HFFc6 (cell line): ENCODE measurements around the gene ROBO4. TPM values are rescaled to one million over a fixed set of nuclear protein-coding genes. Genes with fewer than 3 reads are reported as not detected.
A peak's percentile ranks its signal among the peaks of the same experiment; 100 is the strongest.

Experiments
- DNase-seq: peaks from one replicate; pipeline ENCODE4 v3.0.0-alpha.2; 2018
- H3K27ac Mint-ChIP-seq: 2 replicates; pipeline ENCODE4 v1.8.0; 2020; ENCODE audit warnings: mild to moderate bottlenecking, mixed read lengths
- H3K27me3 Mint-ChIP-seq: 2 replicates; pipeline ENCODE4 v1.8.0; 2021; ENCODE audit warnings: mild to moderate bottlenecking, moderate library complexity, mixed read lengths; ENCODE audit not compliant: insufficient read depth
- H3K36me3 Mint-ChIP-seq: 2 replicates; pipeline ENCODE4 v1.8.0; 2021; ENCODE audit warnings: low read depth, mixed read lengths
- H3K4me1 Mint-ChIP-seq: 2 replicates; pipeline ENCODE4 v1.8.0; 2020; ENCODE audit warnings: low read depth, mixed read lengths
- H3K4me3 Mint-ChIP-seq: 2 replicates; pipeline ENCODE4 v1.8.0; 2020; ENCODE audit warnings: mild to moderate bottlenecking, moderate library complexity, mixed read lengths
- H3K9me3 Mint-ChIP-seq: 2 replicates; pipeline ENCODE4 v1.8.0; 2020; ENCODE audit warnings: mild to moderate bottlenecking, mixed read lengths
- total RNA-seq, 6 experiments: library from RNA; stranded (reverse); fragmentation: NEBNext Ultra II Directional; extraction: Animal tissue kit (Norgen Biotek cat#: 25700); gene quantifications; 2 replicates in 1 of 6; 3 replicates in 5 of 6; pipeline ENCODE4 v1.2.3, GENCODE V29; 2021
- TF ChIP-seq, protein P1 (sequence below): fragments of 200-600 bp; sonication (generic); IDR thresholded peaks from 2 replicates; pipeline ENCODE4 v1.5.0; 2021; ENCODE audit warnings: antibody characterized with exemption, mild to moderate bottlenecking

Gene ROBO4
- total RNA-seq, 6 experiments from 2014 or later: 0.46 to 0.63 (median 0.56) TPM

GRCh38 chr11:124943254-124943616 lies 45.6 kb upstream of the ROBO4 start:
- TF ChIP-seq, protein P1, sequence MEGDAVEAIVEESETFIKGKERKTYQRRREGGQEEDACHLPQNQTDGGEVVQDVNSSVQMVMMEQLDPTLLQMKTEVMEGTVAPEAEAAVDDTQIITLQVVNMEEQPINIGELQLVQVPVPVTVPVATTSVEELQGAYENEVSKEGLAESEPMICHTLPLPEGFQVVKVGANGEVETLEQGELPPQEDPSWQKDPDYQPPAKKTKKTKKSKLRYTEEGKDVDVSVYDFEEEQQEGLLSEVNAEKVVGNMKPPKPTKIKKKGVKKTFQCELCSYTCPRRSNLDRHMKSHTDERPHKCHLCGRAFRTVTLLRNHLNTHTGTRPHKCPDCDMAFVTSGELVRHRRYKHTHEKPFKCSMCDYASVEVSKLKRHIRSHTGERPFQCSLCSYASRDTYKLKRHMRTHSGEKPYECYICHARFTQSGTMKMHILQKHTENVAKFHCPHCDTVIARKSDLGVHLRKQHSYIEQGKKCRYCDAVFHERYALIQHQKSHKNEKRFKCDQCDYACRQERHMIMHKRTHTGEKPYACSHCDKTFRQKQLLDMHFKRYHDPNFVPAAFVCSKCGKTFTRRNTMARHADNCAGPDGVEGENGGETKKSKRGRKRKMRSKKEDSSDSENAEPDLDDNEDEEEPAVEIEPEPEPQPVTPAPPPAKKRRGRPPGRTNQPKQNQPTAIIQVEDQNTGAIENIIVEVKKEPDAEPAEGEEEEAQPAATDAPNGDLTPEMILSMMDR: no peak
- no peak for DNase-seq
- H3K4me3 Mint-ChIP-seq: no peak overlapping the region
- H3K27me3 Mint-ChIP-seq: no peaks in the 10 kb centered on the region; the same call in 1 of the 2 replicates
- H3K9me3 Mint-ChIP-seq: peaks cover under 1% of the 10 kb centered on the region; the same call in 1 of the 2 replicates
- peaks cover 2% of the 10 kb centered on the region for H3K36me3 Mint-ChIP-seq
- no peak overlapping the region for H3K27ac Mint-ChIP-seq
- H3K4me1 Mint-ChIP-seq: peaks cover 25% of the 10 kb centered on the region

- DNase-seq: no peak
- peaks cover 30% of the 10 kb centered on the region for H3K4me1 Mint-ChIP-seq
- H3K27me3 Mint-ChIP-seq: no peaks in the 10 kb centered on the region; the same call in 1 of the 2 replicates
- no peaks in the 10 kb centered on the region for H3K9me3 Mint-ChIP-seq
- H3K4me3 Mint-ChIP-seq: no peak overlapping the region
- H3K36me3 Mint-ChIP-seq: no peaks in the 10 kb centered on the region
- TF ChIP-seq, protein P1: no peak
- no peak overlapping the region for H3K27ac Mint-ChIP-seq
Observed at GRCh38 chr11:124942466-124943253, 45.0 kb upstream of the ROBO4 start.

DNA sequence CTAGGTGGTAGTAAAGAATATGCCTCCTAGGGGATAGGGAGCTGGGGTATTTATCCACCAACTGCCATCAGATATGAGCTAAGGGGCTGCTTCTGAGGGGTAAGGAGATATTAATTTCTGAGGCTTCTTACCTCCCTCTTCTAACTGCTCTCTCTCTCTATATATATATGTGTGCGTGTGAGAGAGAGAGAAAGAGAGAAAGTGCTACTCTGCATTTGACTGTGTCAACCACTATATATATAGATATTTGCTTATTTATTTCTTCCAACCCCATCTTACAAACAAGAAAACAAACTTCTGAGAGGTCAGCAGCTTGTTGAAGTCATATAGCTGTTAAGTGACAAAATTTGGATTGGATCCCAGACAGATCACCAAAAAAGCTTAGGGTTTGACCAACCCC lies 44.0 kb upstream of the ROBO4 start:
- Mint-ChIP-seq H3K27me3 (no peaks in the 10 kb centered on the region), H3K27ac (no peak overlapping the region), H3K4me3 (no peak overlapping the region), H3K4me1 (peaks cover 24% of the 10 kb centered on the region), H3K36me3 (no peaks in the 10 kb centered on the region), H3K9me3 (no peaks in the 10 kb centered on the region)
- TF ChIP-seq, protein P1: no peak
- no peak for DNase-seq

GRCh38 chr11:124938970-124939369 lies 41.3 kb upstream of the ROBO4 start:
- TF ChIP-seq, protein P1: no peak
- no peaks in the 10 kb centered on the region for H3K27me3 Mint-ChIP-seq
- no peak overlapping the region; the same call in 1 of the 2 replicates for H3K27ac Mint-ChIP-seq
- DNase-seq: no peak
- no peaks in the 10 kb centered on the region for H3K36me3 Mint-ChIP-seq
- H3K9me3 Mint-ChIP-seq: no peaks in the 10 kb centered on the region
- no peak overlapping the region for H3K4me3 Mint-ChIP-seq
- peaks cover 22% of the 10 kb centered on the region for H3K4me1 Mint-ChIP-seq

- Mint-ChIP-seq H3K27me3 (no peaks in the 10 kb centered on the region), H3K36me3 (no peaks in the 10 kb centered on the region), H3K4me3 (no peak overlapping the region), H3K9me3 (no peaks in the 10 kb centered on the region), H3K4me1 (peaks cover 22% of the 10 kb centered on the region), H3K27ac (peak overlapping the region; percentile 18; the same call in 1 of the 2 replicates)
- DNase-seq: no peak
- TF ChIP-seq, protein P1: no peak
Observed at GRCh38 chr11:124938206-124938765, 40.6 kb upstream of the ROBO4 start.
